ENCODE data around the gene ERC1. TPM values are rescaled to one million over a fixed set of nuclear protein-coding genes. Genes with fewer than 3 reads are reported as not detected.
A peak's percentile ranks its signal among the peaks of the same experiment; 100 is the strongest.
"Not testable (repeated sequence)": the region's sequence is repeated elsewhere in the genome, so short reads cannot be mapped to it uniquely, and the experiment has no call there.

ERC1 gene
- total RNA-seq, 1 donor, result 17.2 TPM

- no peak for DNase-seq (ENCODE audit: low read depth in 2 of 3, low spot score in 2 of 3)
Measured at GRCh38 chr12:1020389-1020788, 29.4 kb downstream of the ERC1 start.

- no peak for DNase-seq (ENCODE audit: low read depth in 2 of 3, low spot score in 2 of 3)
Measured at GRCh38 chr12:1022032-1022970, 31.3 kb downstream of the ERC1 start.

- DNase-seq (ENCODE audit: low read depth in 2 of 3, low spot score in 2 of 3), result no peak
Measured at GRCh38 chr12:1030779-1031178, 39.8 kb downstream of the ERC1 start.

- no peak for DNase-seq (ENCODE audit: low read depth in 2 of 3, low spot score in 2 of 3)
Measured at GRCh38 chr12:1034243-1034642, 43.2 kb downstream of the ERC1 start.

- no peak for DNase-seq (ENCODE audit: low read depth in 2 of 3, low spot score in 2 of 3)
Measured at GRCh38 chr12:1034751-1035457, 43.9 kb downstream of the ERC1 start.

GRCh38 chr12:1041478-1041877 lies 50.5 kb downstream of the ERC1 start:
- no peak for DNase-seq (ENCODE audit: low read depth in 2 of 3, low spot score in 2 of 3)

- no peak for DNase-seq (ENCODE audit: low read depth in 2 of 3, low spot score in 2 of 3)
Measured at GRCh38 chr12:1044199-1044598, 53.2 kb downstream of the ERC1 start.

- no peak for DNase-seq (ENCODE audit: low read depth in 2 of 3, low spot score in 2 of 3)
Measured at GRCh38 chr12:1044696-1045095, 53.7 kb downstream of the ERC1 start.

- peak in 1 of 3 donors; percentile 19 for DNase-seq (ENCODE audit: low read depth in 2 of 3, low spot score in 2 of 3)
Measured at GRCh38 chr12:1046727-1047126, 55.7 kb downstream of the ERC1 start.

GRCh38 chr12:1047898-1048660 lies 57.1 kb downstream of the ERC1 start:
- DNase-seq (ENCODE audit: low read depth in 2 of 3, low spot score in 2 of 3), result peak in 2 of 3 donors; percentile 51 to 86

- DNase-seq (ENCODE audit: low read depth in 2 of 3, low spot score in 2 of 3), result peak in 1 of 3 donors; percentile 36
Measured at GRCh38 chr12:1050059-1050707, 59.2 kb downstream of the ERC1 start.

GRCh38 chr12:1051672-1052071 lies 60.6 kb downstream of the ERC1 start:
- DNase-seq (ENCODE audit: low read depth in 2 of 3, low spot score in 2 of 3), result not testable (repeated sequence)

GRCh38 chr12:1053690-1054089 lies 62.7 kb downstream of the ERC1 start:
- DNase-seq (ENCODE audit: low read depth in 2 of 3, low spot score in 2 of 3), result no peak

- DNase-seq (ENCODE audit: low read depth in 2 of 3, low spot score in 2 of 3), result no peak
Measured at GRCh38 chr12:1054117-1054870, 63.3 kb downstream of the ERC1 start.

- DNase-seq (ENCODE audit: low read depth in 2 of 3, low spot score in 2 of 3), result no peak
Measured at GRCh38 chr12:1056390-1056789, 65.4 kb downstream of the ERC1 start.

GRCh38 chr12:1058423-1058822 lies 67.4 kb downstream of the ERC1 start:
- DNase-seq (ENCODE audit: low read depth in 2 of 3, low spot score in 2 of 3), result no peak

GRCh38 chr12:1059162-1059561 lies 68.1 kb downstream of the ERC1 start:
- no peak for DNase-seq (ENCODE audit: low read depth in 2 of 3, low spot score in 2 of 3)

GRCh38 chr12:1063852-1064251 lies 72.8 kb downstream of the ERC1 start:
- DNase-seq (ENCODE audit: low read depth in 2 of 3, low spot score in 2 of 3), result no peak

GRCh38 chr12:1064317-1064716 lies 73.3 kb downstream of the ERC1 start:
- DNase-seq (ENCODE audit: low read depth in 2 of 3, low spot score in 2 of 3), result no peak

- DNase-seq (ENCODE audit: low read depth in 2 of 3, low spot score in 2 of 3), result no peak
Measured at GRCh38 chr12:1065629-1066028, 74.6 kb downstream of the ERC1 start.
